Stimulated activated CD8-positive, alpha-beta memory T cell treated with anti-CD3 and anti-CD28 coated beads, Interleukin-2, amount 100 ng/mL, for 48 hours (primary cell): ENCODE measurements around the gene CAVIN1.
"Not testable (repeated sequence)": the region's sequence is repeated elsewhere in the genome, so short reads cannot be mapped to it uniquely, and the experiment has no call there.

ENCODE experiments used
- DNase-seq, 2 donors: peaks; one replicate each; pipeline ENCODE4 v3.0.0-alpha.2; 2020; ENCODE audit warnings: low read depth in 2 of 2

CAVIN1 gene

GRCh38 chr17:42378359-42378958 is 44.6 kb downstream of the CAVIN1 start:
- DNase-seq, result no peak

- no peak for DNase-seq
Observed at GRCh38 chr17:42373896-42374295, 49.2 kb downstream of the CAVIN1 start.

GRCh38 chr17:42372142-42372541 is 50.9 kb downstream of the CAVIN1 start:
- DNase-seq, result no peak

- DNase-seq, result not testable (repeated sequence)
Observed at GRCh38 chr17:42368797-42369561, 54.1 kb downstream of the CAVIN1 start.

- not testable (repeated sequence) for DNase-seq
Observed at GRCh38 chr17:42368310-42368709, 54.7 kb downstream of the CAVIN1 start.

- DNase-seq, result not testable (repeated sequence)
Observed at GRCh38 chr17:42366176-42367023, 56.7 kb downstream of the CAVIN1 start.

- DNase-seq, result no peak
Observed at GRCh38 chr17:42365136-42365535, 57.9 kb downstream of the CAVIN1 start.

GRCh38 chr17:42363767-42364585 is 59.1 kb downstream of the CAVIN1 start:
- no peak for DNase-seq

- DNase-seq, result no peak
Observed at GRCh38 chr17:42363231-42363630, 59.8 kb downstream of the CAVIN1 start.

GRCh38 chr17:42362245-42362961 is 60.7 kb downstream of the CAVIN1 start:
- no peak for DNase-seq

GRCh38 chr17:42361781-42362186 is 61.3 kb downstream of the CAVIN1 start:
- DNase-seq, result peak in 1 of 2 donors; percentile 19

GRCh38 chr17:42360388-42360787 is 62.7 kb downstream of the CAVIN1 start:
- not testable (repeated sequence) for DNase-seq

- no peak for DNase-seq
Observed at GRCh38 chr17:42359133-42359532, 63.9 kb downstream of the CAVIN1 start.

- no peak for DNase-seq
Observed at GRCh38 chr17:42358434-42358833, 64.6 kb downstream of the CAVIN1 start.

- DNase-seq, result no peak
Observed at GRCh38 chr17:42354956-42355843, 67.9 kb downstream of the CAVIN1 start.
